ENCODE data around the gene ANKMY1. TPM values are rescaled to one million over a fixed set of nuclear protein-coding genes. Genes with fewer than 3 reads are reported as not detected.
A peak's percentile ranks its signal among the peaks of the same experiment; 100 is the strongest.

The ANKMY1 gene
- total and polyA plus RNA-seq, 2 of the 13 experiments (the other 11 are each of a cell fraction or from before 2014, with no cell fraction given): 11.7 to 18.8 TPM

DNA sequence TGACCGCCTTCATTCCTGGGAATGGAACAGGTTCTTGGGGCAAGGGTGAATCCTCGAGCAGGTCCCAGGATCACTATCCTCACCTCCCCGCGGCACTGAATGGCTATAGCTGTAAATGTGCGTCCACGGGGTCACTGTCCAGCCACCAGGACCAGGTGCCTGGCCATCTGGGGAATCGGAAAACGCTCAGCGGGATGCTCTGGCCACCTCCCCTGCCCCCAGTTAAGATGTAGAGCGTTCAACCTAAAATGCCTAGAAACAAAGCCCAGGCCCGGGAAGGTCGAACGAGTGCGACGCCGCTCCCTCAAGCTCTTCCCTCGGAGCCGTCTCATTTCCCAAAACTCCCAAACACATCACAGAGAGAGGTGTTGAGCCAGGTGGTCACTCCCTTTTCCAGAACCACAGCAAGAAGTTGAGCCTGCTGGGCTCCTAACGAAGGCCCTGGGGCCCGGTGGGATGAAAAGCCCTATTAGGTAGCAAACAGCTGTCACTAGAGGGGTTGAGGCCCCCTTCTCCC, 28.0 kb upstream of the ANKMY1 start (continued):
- TF ChIP-seq ZNF44 (CRISPR knock-in tag; IDR thresholded peaks at IDR 0.05) (peak; percentile 23; the same call in 1 of the 2 replicates), ZNF329 (CRISPR knock-in tag; IDR thresholded peaks at IDR 0.05; ENCODE audit: low read depth) (no peak), ZBTB8A (CRISPR knock-in tag; IDR thresholded peaks at IDR 0.05; ENCODE audit: borderline replicate concordance, low read depth) (no peak), MYC (CRISPR knock-in tag; IDR thresholded peaks at IDR 0.05; ENCODE audit: borderline replicate concordance) (no peak), NCOA1 (CRISPR knock-in tag; IDR thresholded peaks at IDR 0.05) (peak; percentile 30; the same call in 1 of the 2 replicates), ZNF629 (CRISPR knock-in tag; conservative IDR thresholded peaks at IDR 0.05) (0 out of 2 replicates have a peak, but pooled peaks have one; percentile 0), ZNF235 (CRISPR knock-in tag; IDR thresholded peaks at IDR 0.05; ENCODE audit: borderline replicate concordance) (peak; percentile 91), MAFG (CRISPR knock-in tag; IDR thresholded peaks at IDR 0.05) (no peak), ZSCAN12 (CRISPR knock-in tag; IDR thresholded peaks at IDR 0.05) (peak; percentile 46; the same call in 1 of the 2 replicates), CENPX (CRISPR knock-in tag; IDR thresholded peaks at IDR 0.05) (no peak), ZNF30 (CRISPR knock-in tag; IDR thresholded peaks at IDR 0.05) (0 out of 2 replicates have a peak, but pooled peaks have one; percentile 34), NR2F2 (IDR thresholded peaks at IDR 0.05; ENCODE audit: borderline replicate concordance, low read depth) (no peak), REXO4 (CRISPR knock-in tag; IDR thresholded peaks at IDR 0.05; ENCODE audit: borderline replicate concordance) (no peak), BHLHE40 (IDR thresholded peaks at IDR 0.05; ENCODE audit: low read length) (no peak), AHR (CRISPR knock-in tag; IDR thresholded peaks at IDR 0.05) (no peak)
- TF ChIP-seq, protein P1, sequence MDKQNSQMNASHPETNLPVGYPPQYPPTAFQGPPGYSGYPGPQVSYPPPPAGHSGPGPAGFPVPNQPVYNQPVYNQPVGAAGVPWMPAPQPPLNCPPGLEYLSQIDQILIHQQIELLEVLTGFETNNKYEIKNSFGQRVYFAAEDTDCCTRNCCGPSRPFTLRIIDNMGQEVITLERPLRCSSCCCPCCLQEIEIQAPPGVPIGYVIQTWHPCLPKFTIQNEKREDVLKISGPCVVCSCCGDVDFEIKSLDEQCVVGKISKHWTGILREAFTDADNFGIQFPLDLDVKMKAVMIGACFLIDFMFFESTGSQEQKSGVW (CRISPR knock-in tag; IDR thresholded peaks at IDR 0.05; ENCODE audit: borderline replicate concordance): no peak
- TF ChIP-seq, protein P2, sequence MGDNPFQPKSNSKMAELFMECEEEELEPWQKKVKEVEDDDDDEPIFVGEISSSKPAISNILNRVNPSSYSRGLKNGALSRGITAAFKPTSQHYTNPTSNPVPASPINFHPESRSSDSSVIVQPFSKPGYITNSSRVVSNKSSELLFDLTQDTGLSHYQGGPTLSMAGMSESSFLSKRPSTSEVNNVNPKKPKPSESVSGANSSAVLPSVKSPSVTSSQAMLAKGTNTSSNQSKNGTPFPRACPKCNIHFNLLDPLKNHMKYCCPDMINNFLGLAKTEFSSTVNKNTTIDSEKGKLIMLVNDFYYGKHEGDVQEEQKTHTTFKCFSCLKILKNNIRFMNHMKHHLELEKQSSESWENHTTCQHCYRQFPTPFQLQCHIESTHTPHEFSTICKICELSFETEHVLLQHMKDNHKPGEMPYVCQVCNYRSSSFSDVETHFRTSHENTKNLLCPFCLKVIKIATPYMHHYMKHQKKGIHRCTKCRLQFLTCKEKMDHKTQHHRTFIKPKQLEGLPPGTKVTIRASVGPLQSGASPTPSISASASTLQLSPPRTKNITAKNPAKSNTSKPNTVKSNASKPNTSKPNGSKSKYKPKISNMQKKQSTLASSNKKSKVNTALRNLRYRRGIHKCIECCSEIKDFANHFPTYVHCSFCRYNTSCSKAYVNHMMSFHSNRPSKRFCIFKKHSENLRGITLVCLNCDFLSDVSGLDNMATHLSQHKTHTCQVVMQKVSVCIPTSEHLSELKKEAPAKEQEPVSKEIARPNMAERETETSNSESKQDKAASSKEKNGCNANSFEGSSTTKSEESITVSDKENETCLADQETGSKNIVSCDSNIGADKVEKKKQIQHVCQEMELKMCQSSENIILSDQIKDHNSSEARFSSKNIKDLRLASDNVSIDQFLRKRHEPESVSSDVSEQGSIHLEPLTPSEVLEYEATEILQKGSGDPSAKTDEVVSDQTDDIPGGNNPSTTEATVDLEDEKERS (CRISPR knock-in tag; IDR thresholded peaks at IDR 0.05): no peak
- TF ChIP-seq, protein P3, sequence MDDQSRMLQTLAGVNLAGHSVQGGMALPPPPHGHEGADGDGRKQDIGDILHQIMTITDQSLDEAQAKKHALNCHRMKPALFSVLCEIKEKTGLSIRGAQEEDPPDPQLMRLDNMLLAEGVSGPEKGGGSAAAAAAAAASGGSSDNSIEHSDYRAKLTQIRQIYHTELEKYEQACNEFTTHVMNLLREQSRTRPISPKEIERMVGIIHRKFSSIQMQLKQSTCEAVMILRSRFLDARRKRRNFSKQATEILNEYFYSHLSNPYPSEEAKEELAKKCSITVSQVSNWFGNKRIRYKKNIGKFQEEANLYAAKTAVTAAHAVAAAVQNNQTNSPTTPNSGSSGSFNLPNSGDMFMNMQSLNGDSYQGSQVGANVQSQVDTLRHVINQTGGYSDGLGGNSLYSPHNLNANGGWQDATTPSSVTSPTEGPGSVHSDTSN (CRISPR knock-in tag; IDR thresholded peaks at IDR 0.05; ENCODE audit: borderline replicate concordance): no peak

Data from HepG2 (cell line).